GM12801 (cell line): ENCODE measurements around the gene ZBTB21.

ENCODE experiments used
- TF ChIP-seq, protein P1 (sequence below): IDR thresholded peaks from one replicate; pipeline ENCODE4 v1.5.1; 2011; ENCODE audit warnings: control low read depth; ENCODE audit not compliant: insufficient read length; ENCODE audit errors: extremely low read depth

ZBTB21 gene

GRCh38 chr21:41951876-41952567, 58.1 kb downstream of the ZBTB21 start:
- TF ChIP-seq, protein P1, sequence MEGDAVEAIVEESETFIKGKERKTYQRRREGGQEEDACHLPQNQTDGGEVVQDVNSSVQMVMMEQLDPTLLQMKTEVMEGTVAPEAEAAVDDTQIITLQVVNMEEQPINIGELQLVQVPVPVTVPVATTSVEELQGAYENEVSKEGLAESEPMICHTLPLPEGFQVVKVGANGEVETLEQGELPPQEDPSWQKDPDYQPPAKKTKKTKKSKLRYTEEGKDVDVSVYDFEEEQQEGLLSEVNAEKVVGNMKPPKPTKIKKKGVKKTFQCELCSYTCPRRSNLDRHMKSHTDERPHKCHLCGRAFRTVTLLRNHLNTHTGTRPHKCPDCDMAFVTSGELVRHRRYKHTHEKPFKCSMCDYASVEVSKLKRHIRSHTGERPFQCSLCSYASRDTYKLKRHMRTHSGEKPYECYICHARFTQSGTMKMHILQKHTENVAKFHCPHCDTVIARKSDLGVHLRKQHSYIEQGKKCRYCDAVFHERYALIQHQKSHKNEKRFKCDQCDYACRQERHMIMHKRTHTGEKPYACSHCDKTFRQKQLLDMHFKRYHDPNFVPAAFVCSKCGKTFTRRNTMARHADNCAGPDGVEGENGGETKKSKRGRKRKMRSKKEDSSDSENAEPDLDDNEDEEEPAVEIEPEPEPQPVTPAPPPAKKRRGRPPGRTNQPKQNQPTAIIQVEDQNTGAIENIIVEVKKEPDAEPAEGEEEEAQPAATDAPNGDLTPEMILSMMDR = no peak

GRCh38 chr21:41950941-41951351, 59.2 kb downstream of the ZBTB21 start:
- TF ChIP-seq, protein P1 = no peak

DNA sequence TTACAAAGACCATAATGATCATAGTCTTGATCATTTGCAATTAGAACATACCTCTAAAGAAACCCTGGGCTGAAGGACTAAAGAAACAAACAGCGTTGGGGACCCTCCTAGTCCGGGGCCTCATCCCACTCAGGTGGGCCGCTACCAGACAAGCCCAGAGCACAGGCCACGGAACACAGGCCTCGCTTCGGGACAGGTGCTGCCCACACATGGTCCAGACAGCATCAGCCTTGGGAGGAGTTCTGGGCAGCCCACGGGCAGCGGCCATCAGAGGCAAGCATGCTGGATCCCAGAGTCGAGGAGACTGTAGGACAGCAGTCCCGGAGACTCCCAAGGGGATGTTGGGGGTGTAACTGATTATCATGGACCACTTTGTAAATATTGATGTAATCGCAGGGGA, 61.3 kb downstream of the ZBTB21 start:
- TF ChIP-seq, protein P1 = no peak

GRCh38 chr21:41948078-41948895, 61.9 kb downstream of the ZBTB21 start:
- TF ChIP-seq, protein P1 = no peak

- TF ChIP-seq, protein P1 = no peak
Measured at GRCh38 chr21:41945982-41946381, 64.2 kb downstream of the ZBTB21 start.

DNA sequence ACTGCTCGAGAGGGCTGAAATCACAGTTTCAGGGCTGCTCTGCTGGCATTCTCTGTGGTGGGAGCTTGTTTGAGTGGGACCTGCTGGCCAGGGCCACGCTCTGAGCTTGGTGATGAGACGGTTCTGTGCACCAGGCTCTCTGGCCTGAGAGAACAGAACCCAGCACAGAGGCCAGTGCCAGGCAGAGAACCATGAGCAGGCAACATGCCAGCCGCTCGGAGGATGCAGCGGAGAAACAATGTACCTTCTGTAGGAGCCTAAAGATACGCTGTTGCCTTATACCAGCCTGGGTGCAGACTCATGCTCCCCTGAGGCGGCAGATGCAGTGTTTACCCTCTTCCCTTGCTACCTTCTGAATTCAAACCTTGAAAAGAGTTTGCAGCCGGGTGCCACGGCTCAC, 66.3 kb downstream of the ZBTB21 start:
- TF ChIP-seq, protein P1 = no peak

GRCh38 chr21:41942457-41942856, 67.7 kb downstream of the ZBTB21 start:
- TF ChIP-seq, protein P1 = no peak
